ENCODE measurements around the gene ASPSCR1. TPM values are rescaled to one million over a fixed set of nuclear protein-coding genes. Genes with fewer than 3 reads are reported as not detected.

The ASPSCR1 gene
- total and polyA plus RNA-seq, 2 of the 8 experiments (the other 6 are each of a cell fraction or from before 2014, with no cell fraction given) = 33.3 to 43.7 TPM

DNA sequence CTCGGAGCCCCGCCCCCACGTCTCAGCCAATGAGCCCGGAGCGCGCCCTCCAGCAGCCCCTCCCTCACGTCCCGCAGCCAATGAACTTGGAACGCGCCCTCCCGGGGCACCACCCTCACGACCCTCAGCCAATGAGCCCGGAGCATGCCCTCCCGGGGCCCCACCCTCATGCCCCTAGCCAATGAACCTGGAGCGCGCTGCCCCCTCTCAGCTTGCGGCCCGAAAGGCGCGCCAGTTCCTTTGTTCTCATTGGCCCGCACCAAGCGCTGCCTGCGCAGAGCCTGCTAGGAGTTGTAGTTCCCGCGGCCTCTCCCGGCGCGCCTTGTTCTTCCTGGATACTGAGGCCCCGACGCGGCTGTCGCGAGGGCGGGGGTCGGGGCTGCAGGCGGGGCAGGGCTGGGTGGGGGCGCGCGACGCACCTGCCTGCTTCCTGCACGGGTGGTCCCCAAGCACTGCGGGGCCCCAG, 45.6 kb downstream of the ASPSCR1 start, which contains the start of gene LRRC45 (continued):
- TF ChIP-seq SIX5 (IDR thresholded peaks at IDR 0.05; ENCODE audit: low read depth, low read length) (peak; percentile 66), NANOG (IDR thresholded peaks at IDR 0.05; ENCODE audit: insufficient read depth, low read depth, low read length, poor library complexity, severe bottlenecking) (peak; percentile 41), SP1 (IDR thresholded peaks at IDR 0.05; ENCODE audit: low read depth, low read length) (peak; percentile 91), BACH1 (IDR thresholded peaks at IDR 0.05; ENCODE audit: low read length) (no peak)
